Heart left ventricle (tissue), 16 donors: ENCODE results near the gene CAP1. TPM values are rescaled to one million over a fixed set of nuclear protein-coding genes. Genes with fewer than 3 reads are reported as not detected.
A peak's percentile ranks its signal among the peaks of the same experiment; 100 is the strongest.

Source experiments
- ATAC-seq, 4 donors: fragments of 200-7000 bp; cut with Tn5 transposase; one replicate each; pipeline ENCODE4 v1.9.1; 2020 to 2022; ENCODE audit warnings: moderate library complexity in 4 of 4, mild to moderate bottlenecking in 3 of 4, moderate number of reproducible peaks in 1 of 4
- DNase-seq, 5 donors: peaks; one replicate each; pipeline ENCODE4 v3.0.0-alpha.2; 2020
- H3K27ac ChIP-seq, 12 donors: fragments of 200-600 bp; sonication (generic) in 4 of 12; one replicate each; pipeline versions ENCODE4 v1.5.0 to v1.8.0; 2016 to 2022; ENCODE audit warnings: mild to moderate bottlenecking in 2 of 12
- H3K27me3 ChIP-seq, 9 donors: fragments of 200-600 bp; sonication (generic) in 2 of 9; one replicate each; pipeline versions ENCODE4 v1.5.1 to v1.8.0; 2016 to 2022; ENCODE audit warnings: mild to moderate bottlenecking in 3 of 9
- H3K36me3 ChIP-seq, 9 donors: fragments of 200-600 bp; sonication (generic) in 2 of 9; one replicate each; pipeline versions ENCODE4 v1.5.0 to v1.8.0; 2018 to 2022; ENCODE audit warnings: mild to moderate bottlenecking in 2 of 9
- H3K4me1 ChIP-seq, 12 donors: fragments of 200-600 bp; sonication (generic) in 4 of 12; one replicate each; pipeline versions ENCODE4 v1.5.0 to v1.8.0; 2016 to 2022; ENCODE audit warnings: mild to moderate bottlenecking in 3 of 12
- H3K4me3 ChIP-seq, 12 donors: fragments of 200-600 bp; sonication (generic) in 4 of 12; one replicate each; pipeline versions ENCODE4 v1.5.0 to v1.8.0; 2017 to 2022; ENCODE audit warnings: mild to moderate bottlenecking in 9 of 12, moderate library complexity in 4 of 12
- H3K9me3 ChIP-seq, 12 donors: fragments of 200-600 bp; sonication (generic) in 4 of 12; one replicate each; pipeline versions ENCODE4 v1.5.0 to v1.8.0; 2016 to 2022; ENCODE audit warnings: mild to moderate bottlenecking in 1 of 12
- CTCF ChIP-seq, 12 donors: fragments of 200-600 bp; sonication (generic) in 4 of 12; IDR thresholded peaks; one replicate each; pipeline versions ENCODE4 v1.5.0 to v1.8.0; 2018 to 2022; ENCODE audit warnings: antibody characterized with exemption in 12 of 12, mild to moderate bottlenecking in 5 of 12
- POLR2A ChIP-seq, 2 donors: fragments of 450-650 bp; IDR thresholded peaks; one replicate each; pipeline ENCODE4 v1.6.1; 2017; ENCODE audit warnings: antibody characterized with exemption in 2 of 2, mild to moderate bottlenecking in 2 of 2, moderate library complexity in 2 of 2
- WGBS, 4 donors: extraction: QIAGEN DNeasy Blood & Tissue Kit in 2 of 4; methylation state at CpG; one replicate each; pipeline versions ENCODE4 v1.1.5 to v1.1.7; 2013 to 2018; 5-methylcytosine and 5-hydroxymethylcytosine counted together
- intact Hi-C, 10 donors: fragments of 100-400 bp; cut with DNase I; formaldehyde crosslinking; loops; one replicate each; pipeline versions ENCODE4 v1.11.1 to v1.14.2; 2022
- long read RNA-seq, 3 donors: library from polyadenylated mRNA; unstranded; transcript quantifications; one replicate each; pipeline ENCODE4 v2.0.0, GENCODE V29; 2020 to 2021
- polyA plus RNA-seq, 2 donors: library from polyadenylated mRNA; stranded (reverse); fragments of 200-250 nt; gene quantifications; one replicate each; pipeline ENCODE4 v1.2.3, GENCODE V29; 2013
- total RNA-seq, 9 donors: library from RNA; depleted of rRNA in 2 of 9; stranded (reverse); fragments of >200 nt in 2 of 9; fragmentation: NEBNext Ultra II Directional in 3 of 9; extraction: Animal tissue kit (Norgen Biotek cat#: 25700) in 3 of 9; gene quantifications; one replicate each; pipeline versions ENCODE4 v1.1.0 to v1.2.4, GENCODE V29; 2016 to 2023
- donor health status: ischemic (EF 13 %, LVEDD 7.1; RV severe dilation, severe dysfunction).
- donor health status: healthy with polysubstance abuse.
- donor health status: DM: no; HTN: yes; CAD: no.
- donor health status: DM: no; HTN: no; CAD: no.
- donor health status: ischemic (EF 25% LVEDD 6.9; RV normal size, moderate dysfunction).
- donor health status: ischemic (EF 25% LVEDD 5.7; RV mildly dilated, moderate dysfunction).
- donor health status: healthy.
- donor health status: DM: yes; HTN: yes; CAD: no.
- donor health status: ischemic (EF 35%, LVEDD 5.7; RV mildly dilated, moderate dysfunction).
- donor health status: nonischemic (EF 11% LVEDD 7.7; RV severe dilation, severe dysfunction).
- donor health status: DM: yes; HTN: yes; CAD: no.
- donor health status: PGD.
- donor health status: ischemic (EF 29% LVEDD 5.4; RV normal size, mild dysfunction).
- donor health status: nonischemic (EF 23%, LVEDD 6.1; RV moderate dilation, normal function).

The CAP1 gene
- 100 to 1,000 TPM in 3 of 9 donors, 10 to 100 TPM in 6; 52.1 to 249 (median 69.9) TPM for total RNA-seq
- 100 to 1,000 TPM in 1 of 2 donors, 10 to 100 TPM in 1; 23.8 to 118 TPM for polyA plus RNA-seq
- long read RNA-seq, donor 1, transcript CAP1-203 (13 exons, 3,105 nt): major isoform, 21 of 66 reads
- long read RNA-seq, donor 1, transcript CAP1-217 (5 exons, 856 nt): minor isoform, 5 of 66 reads
- long read RNA-seq, donor 1, transcript CAP1-206 (13 exons, 2,217 nt): minor isoform, 9 of 66 reads
- long read RNA-seq, donor 1, transcript CAP1-202 (13 exons, 1,496 nt): minor isoform, 10 of 66 reads
- long read RNA-seq, donor 1, partial matches to known transcripts: 5 of 66 reads
- long read RNA-seq, donor 1, other reads (novel, unspliced or antisense): 12 of 66 reads
- long read RNA-seq, donor 2, transcript CAP1-206 (13 exons, 2,217 nt): major isoform, 150 of 380 reads
- long read RNA-seq, donor 2, transcript CAP1-201 (13 exons, 2,592 nt): minor isoform, 12 of 380 reads
- long read RNA-seq, donor 2, transcript CAP1-203 (13 exons, 3,105 nt): minor isoform, 62 of 380 reads
- long read RNA-seq, donor 2, transcript CAP1-202 (13 exons, 1,496 nt): minor isoform, 44 of 380 reads
- long read RNA-seq, donor 2, partial matches to known transcripts: 40 of 380 reads
- long read RNA-seq, donor 2, other reads (novel, unspliced or antisense): 62 of 380 reads
- long read RNA-seq, donor 3, transcript CAP1-202 (13 exons, 1,496 nt): minor isoform, 8 of 80 reads
- long read RNA-seq, donor 3, transcript CAP1-206 (13 exons, 2,217 nt): major isoform, 25 of 80 reads
- long read RNA-seq, donor 3, transcript CAP1-203 (13 exons, 3,105 nt): minor isoform, 15 of 80 reads
- long read RNA-seq, donor 3, partial matches to known transcripts: 11 of 80 reads
- long read RNA-seq, donor 3, other reads (novel, unspliced or antisense): 12 of 80 reads

DNA sequence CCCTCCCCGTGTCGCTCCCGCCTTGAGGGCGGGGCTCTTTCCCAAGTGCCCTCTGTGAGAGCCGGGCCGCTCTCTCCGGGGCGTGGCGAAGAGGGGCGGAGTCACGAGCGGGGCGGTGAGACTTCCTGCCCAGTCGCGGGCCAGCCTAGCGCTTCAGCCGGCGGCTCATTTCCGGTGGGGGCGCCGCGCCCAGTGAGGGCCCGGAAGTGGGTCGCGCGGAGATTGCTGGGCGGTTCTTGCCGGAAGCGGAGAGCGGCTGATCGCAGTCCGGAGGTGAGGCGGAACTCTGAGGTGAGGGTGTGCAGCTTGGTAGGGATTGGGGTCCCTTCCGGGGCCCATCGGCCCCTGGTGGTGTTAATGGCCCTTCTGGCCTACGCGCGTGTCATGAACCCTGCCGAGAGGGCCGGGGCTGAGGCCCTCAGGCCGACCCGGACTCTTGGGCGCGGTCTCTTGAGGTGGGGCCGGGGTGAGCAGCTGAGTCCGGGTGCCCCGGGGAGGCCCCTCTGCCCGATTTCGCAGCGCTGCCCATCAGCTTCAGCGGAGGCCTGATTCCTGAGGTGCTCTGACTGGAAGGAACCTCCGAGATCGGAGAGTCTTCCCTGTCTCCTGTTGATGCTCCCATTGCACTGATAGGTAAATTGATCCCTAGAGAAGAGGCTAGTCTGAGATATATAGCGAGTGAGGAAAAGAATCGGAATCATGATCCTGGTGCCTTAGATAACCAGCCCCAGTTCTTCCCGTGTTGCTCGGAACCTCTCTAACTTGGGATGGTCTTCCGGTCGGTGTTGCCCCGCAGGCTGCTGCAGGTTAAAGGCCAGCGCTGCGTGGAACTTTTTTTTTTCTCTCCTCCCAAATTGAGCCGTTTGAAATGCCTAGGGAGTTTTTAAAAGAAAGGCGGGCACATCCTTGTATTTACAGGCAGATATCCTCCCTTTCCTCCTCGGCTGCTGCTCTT lies at the start of gene CAP1:
Gene CAP1 (plus strand): TSS at position 219 of the 955 bp plus-strand sequence. CDS start 18,618 bp downstream, outside the sequence.
- intact Hi-C loops: loop anchor here in 1 of 10 donors (2.0 kb wide), 1 partner anchor 18 kb away; no protein-coding TSS in a partner anchor
- peak within 1 kb of the TSS; percentile 72 to 100 (median 94) for H3K4me3 ChIP-seq

GRCh38 chr1:39992234-39992633 lies 48.3 kb upstream of the CAP1 start:
- no peak for ATAC-seq
- no peak for DNase-seq
- H3K4me3 ChIP-seq: no peak overlapping the region
- H3K4me1 ChIP-seq: peaks cover 0 to 8% (median 0%) of the 10 kb centered on the region in 12 donors
- H3K27me3 ChIP-seq: no peaks in the 10 kb centered on the region
- no peak for TF ChIP-seq POLR2A (IDR thresholded peaks at IDR 0.05)
- TF ChIP-seq CTCF (IDR thresholded peaks at IDR 0.05): no peak
- no peaks in the 10 kb centered on the region for H3K36me3 ChIP-seq
- H3K27ac ChIP-seq: peak overlapping the region in 1 of 12 donors; percentile 37
- intact Hi-C loops: no loop called here
- no peaks in the 10 kb centered on the region for H3K9me3 ChIP-seq
- 73 to 89% (median 81%) methylated on average over 2 of the region's 2 CpGs for WGBS, 4 donors

More for the DNA sequence above, at the start of gene CAP1:
- WGBS, 4 donors: 0 to 1% (median 0%) methylated on average over 29 to 65 of the region's 65 CpGs
- DNase-seq (peak; percentile 99 to 100 (median 99)), ATAC-seq (peak; percentile 91 to 95 (median 95))
- no peaks in the 10 kb centered on the region for H3K27me3 ChIP-seq
- TF ChIP-seq POLR2A (IDR thresholded peaks at IDR 0.05): no peak
- TF ChIP-seq CTCF (IDR thresholded peaks at IDR 0.05): peak in 2 of 12 donors; percentile 2 to 12
- peaks cover 23 to 84% (median 61%) of the 10 kb centered on the region in 12 donors for H3K4me1 ChIP-seq
- peak within 1 kb of the TSS; percentile 96 to 100 (median 99) for H3K27ac ChIP-seq
- peaks cover 0 to 23% (median 4%) of the 10 kb centered on the region in 9 donors for H3K36me3 ChIP-seq
- no peaks in the 10 kb centered on the region for H3K9me3 ChIP-seq

DNA sequence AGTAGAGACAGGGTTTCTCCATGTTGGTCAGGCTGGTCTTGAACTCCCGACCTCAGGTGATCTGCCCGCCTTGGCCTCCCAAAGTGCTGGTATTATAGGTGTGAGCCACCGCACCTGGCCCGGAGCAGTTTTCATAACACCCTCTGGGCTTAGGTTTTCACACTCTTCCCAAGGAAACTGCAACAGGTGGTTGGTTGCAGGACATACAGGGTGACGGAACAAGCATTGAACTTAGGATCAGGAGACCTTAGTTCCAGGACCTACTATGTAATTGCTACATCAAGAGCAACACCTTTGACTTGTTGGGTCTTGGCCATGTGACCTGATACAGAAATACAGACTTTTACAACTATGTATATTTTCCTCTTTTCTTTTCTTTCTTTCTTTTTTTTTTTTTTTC lies 47.6 kb upstream of the CAP1 start:
- Histone ChIP-seq H3K27ac (no peak overlapping the region), H3K4me1 (peaks cover 0 to 8% (median 0%) of the 10 kb centered on the region in 12 donors), H3K36me3 (no peaks in the 10 kb centered on the region), H3K27me3 (no peaks in the 10 kb centered on the region), H3K9me3 (no peaks in the 10 kb centered on the region), H3K4me3 (no peak overlapping the region)
- ATAC-seq: no peak
- TF ChIP-seq CTCF (IDR thresholded peaks at IDR 0.05): no peak
- TF ChIP-seq POLR2A (IDR thresholded peaks at IDR 0.05): no peak
- no peak for DNase-seq
- intact Hi-C loops: no loop called here
- 91 to 98% (median 95%) methylated on average over 5 of the region's 5 CpGs for WGBS, 4 donors
